Stimulated activated effector memory CD8-positive, alpha-beta T cell treated with anti-CD3 and anti-CD28 coated beads, Interleukin-12 subunit alpha, Interleukin-12 subunit beta, amount 100 ng/mL, for 72 hours (primary cell): ENCODE data around the gene MGAT4A.

Source experiments
- ATAC-seq: fragments of 150-1000 bp; cut with Tn5 transposase; 2 replicates; pipeline ENCODE4 v1.10.0; 2021
- DNase-seq, 2 donors: peaks; one replicate each; pipeline ENCODE4 v3.0.0; 2021 to 2022; ENCODE audit warnings: low spot score in 2 of 2
- H3K27ac Mint-ChIP-seq: one replicate; pipeline ENCODE4 v1.8.0; 2022; ENCODE audit warnings: mild to moderate bottlenecking, mixed read lengths
- H3K36me3 Mint-ChIP-seq: one replicate; pipeline ENCODE4 v1.8.0; 2022; ENCODE audit warnings: mild to moderate bottlenecking, mixed read lengths
- H3K4me1 Mint-ChIP-seq: one replicate; pipeline ENCODE4 v1.8.0; 2022; ENCODE audit warnings: mixed read lengths
- H3K4me3 Mint-ChIP-seq: one replicate; pipeline ENCODE4 v1.8.0; 2022; ENCODE audit warnings: mild to moderate bottlenecking, mixed read lengths
- H3K9me3 Mint-ChIP-seq: one replicate; pipeline ENCODE4 v1.8.0; 2022; ENCODE audit warnings: mixed read lengths

Gene MGAT4A

DNA sequence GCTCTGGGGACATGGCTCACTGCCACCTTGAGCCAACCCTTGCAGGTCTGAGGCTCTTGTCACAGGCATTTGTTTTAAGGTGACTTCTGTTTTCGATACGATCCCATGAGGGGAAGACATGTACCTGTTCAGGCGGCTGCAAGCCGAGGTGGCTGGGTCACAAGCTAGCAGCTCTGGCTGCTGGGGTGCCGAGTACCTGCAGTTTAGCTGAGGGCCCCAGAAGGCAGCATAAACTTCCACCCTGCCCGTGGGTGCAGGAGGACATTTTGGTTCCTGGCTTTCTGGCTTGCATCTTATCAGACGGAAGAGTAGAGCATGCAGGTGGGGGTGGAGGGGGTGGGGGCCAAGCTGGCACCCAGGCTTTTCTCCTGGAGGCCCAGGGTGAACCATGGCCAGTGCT is 151.0 kb downstream of the MGAT4A start:
- peaks cover 87% of the 10 kb centered on the region for H3K36me3 Mint-ChIP-seq
- H3K4me3 Mint-ChIP-seq: no peak overlapping the region
- peak overlapping the region; percentile 68 for H3K27ac Mint-ChIP-seq
- no peaks in the 10 kb centered on the region for H3K9me3 Mint-ChIP-seq
- H3K4me1 Mint-ChIP-seq: no peaks in the 10 kb centered on the region
- no peak for ATAC-seq
- DNase-seq: no peak

- no peaks in the 10 kb centered on the region for H3K9me3 Mint-ChIP-seq
- H3K4me1 Mint-ChIP-seq: no peaks in the 10 kb centered on the region
- DNase-seq (no peak), ATAC-seq (no peak)
- no peak overlapping the region for H3K4me3 Mint-ChIP-seq
- peaks cover 87% of the 10 kb centered on the region for H3K36me3 Mint-ChIP-seq
- peak overlapping the region; percentile 37 for H3K27ac Mint-ChIP-seq
Observed at GRCh38 chr2:98578231-98578630, 152.7 kb downstream of the MGAT4A start.

GRCh38 chr2:98577313-98577712 is 153.6 kb downstream of the MGAT4A start:
- Mint-ChIP-seq H3K9me3 (no peaks in the 10 kb centered on the region), H3K27ac (no peak overlapping the region), H3K4me1 (no peaks in the 10 kb centered on the region), H3K36me3 (peaks cover 87% of the 10 kb centered on the region), H3K4me3 (no peak overlapping the region)
- DNase-seq: no peak
- ATAC-seq: no peak

DNA sequence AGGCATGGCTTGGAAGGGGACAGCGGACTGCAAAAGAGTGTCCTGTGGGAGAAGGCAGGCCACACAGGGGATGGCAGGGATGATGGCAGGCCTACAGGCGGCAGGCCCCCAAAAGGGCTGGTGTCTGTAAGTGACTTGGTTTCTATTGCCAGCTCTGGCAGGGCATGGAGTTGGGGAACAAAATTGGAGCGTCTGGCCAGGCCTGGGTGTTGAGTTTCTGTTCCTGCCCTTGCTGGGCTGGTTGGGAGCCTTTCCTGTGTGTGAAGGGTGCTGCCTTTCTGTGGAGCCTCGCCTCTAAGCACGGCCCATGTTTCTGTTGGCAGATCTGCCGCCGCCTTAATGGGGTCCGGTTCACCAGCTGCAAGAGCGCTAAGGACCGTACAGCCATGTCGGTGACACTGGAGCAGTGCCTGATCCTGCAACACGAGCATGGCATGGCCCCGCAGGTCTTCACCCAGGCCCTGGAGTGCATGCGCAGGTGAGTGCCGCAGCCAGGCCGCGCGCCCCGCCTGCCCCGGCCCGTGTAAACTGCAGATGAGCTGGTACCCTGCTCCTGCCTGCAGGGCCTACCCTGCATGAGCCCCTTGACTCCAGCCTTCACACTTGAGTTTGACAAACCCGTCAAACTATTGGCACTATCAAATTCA is 154.1 kb downstream of the MGAT4A start:
- Mint-ChIP-seq H3K36me3 (peaks cover 87% of the 10 kb centered on the region), H3K9me3 (no peaks in the 10 kb centered on the region), H3K27ac (peak overlapping the region; percentile 81), H3K4me1 (no peaks in the 10 kb centered on the region), H3K4me3 (no peak overlapping the region)
- DNase-seq (no peak), ATAC-seq (no peak)

GRCh38 chr2:98573426-98573825 is 157.5 kb downstream of the MGAT4A start:
- no peaks in the 10 kb centered on the region for H3K9me3 Mint-ChIP-seq
- DNase-seq (no peak), ATAC-seq (no peak)
- no peak overlapping the region for H3K4me3 Mint-ChIP-seq
- peaks cover 84% of the 10 kb centered on the region for H3K36me3 Mint-ChIP-seq
- peak overlapping the region; percentile 81 for H3K27ac Mint-ChIP-seq
- H3K4me1 Mint-ChIP-seq: peaks cover 13% of the 10 kb centered on the region

DNA sequence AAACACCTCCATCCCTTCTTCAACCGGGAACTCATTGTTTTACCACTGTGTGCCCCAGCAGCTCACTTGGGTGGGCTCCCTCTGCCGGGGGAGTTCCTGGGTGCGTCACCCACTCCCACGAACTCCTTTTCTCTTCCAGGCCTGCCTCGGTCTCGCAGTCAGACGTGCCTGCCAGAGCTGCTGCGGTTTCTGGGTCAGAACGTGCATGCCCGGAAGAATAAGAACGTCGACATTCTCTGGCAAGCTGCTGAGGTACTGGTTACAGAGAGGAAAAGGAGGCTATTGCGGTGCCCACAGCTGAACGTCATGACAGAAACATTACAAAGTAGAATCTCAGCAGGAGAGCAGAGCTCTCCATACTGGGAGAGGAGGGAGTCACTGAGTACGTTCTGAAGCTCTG is 158.3 kb downstream of the MGAT4A start:
- Mint-ChIP-seq H3K4me1 (peaks cover 13% of the 10 kb centered on the region), H3K36me3 (peaks cover 84% of the 10 kb centered on the region), H3K27ac (peak overlapping the region; percentile 81), H3K4me3 (no peak overlapping the region), H3K9me3 (no peaks in the 10 kb centered on the region)
- no peak for ATAC-seq
- DNase-seq: no peak

GRCh38 chr2:98572211-98572610 is 158.7 kb downstream of the MGAT4A start:
- H3K9me3 Mint-ChIP-seq: no peaks in the 10 kb centered on the region
- ATAC-seq (no peak), DNase-seq (no peak)
- no peak overlapping the region for H3K4me3 Mint-ChIP-seq
- peak overlapping the region; percentile 81 for H3K27ac Mint-ChIP-seq
- H3K36me3 Mint-ChIP-seq: peaks cover 81% of the 10 kb centered on the region
- H3K4me1 Mint-ChIP-seq: peaks cover 15% of the 10 kb centered on the region

DNA sequence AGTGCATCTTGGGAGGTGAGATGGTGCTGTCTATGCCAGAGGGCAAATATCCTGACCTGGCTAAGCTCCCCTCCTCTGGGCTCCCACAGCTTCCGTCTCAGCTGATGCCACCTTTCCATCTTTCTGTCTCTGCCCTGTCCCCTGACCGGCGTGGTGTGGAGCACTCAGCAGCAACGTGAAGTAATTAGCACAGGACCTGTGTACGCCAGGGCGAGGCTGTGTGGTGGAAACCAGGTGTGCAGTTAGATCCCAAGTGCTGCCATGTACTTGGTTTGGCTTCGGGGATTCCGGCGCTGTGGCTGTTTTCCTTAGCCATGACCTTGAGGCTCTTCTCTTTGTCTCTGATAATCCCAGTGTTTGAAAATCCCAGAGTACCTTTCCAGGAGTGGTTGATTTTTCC is 159.1 kb downstream of the MGAT4A start:
- no peaks in the 10 kb centered on the region for H3K9me3 Mint-ChIP-seq
- H3K27ac Mint-ChIP-seq: peak overlapping the region; percentile 88
- DNase-seq (no peak), ATAC-seq (no peak)
- no peak overlapping the region for H3K4me3 Mint-ChIP-seq
- H3K4me1 Mint-ChIP-seq: peaks cover 20% of the 10 kb centered on the region
- H3K36me3 Mint-ChIP-seq: peaks cover 81% of the 10 kb centered on the region

DNA sequence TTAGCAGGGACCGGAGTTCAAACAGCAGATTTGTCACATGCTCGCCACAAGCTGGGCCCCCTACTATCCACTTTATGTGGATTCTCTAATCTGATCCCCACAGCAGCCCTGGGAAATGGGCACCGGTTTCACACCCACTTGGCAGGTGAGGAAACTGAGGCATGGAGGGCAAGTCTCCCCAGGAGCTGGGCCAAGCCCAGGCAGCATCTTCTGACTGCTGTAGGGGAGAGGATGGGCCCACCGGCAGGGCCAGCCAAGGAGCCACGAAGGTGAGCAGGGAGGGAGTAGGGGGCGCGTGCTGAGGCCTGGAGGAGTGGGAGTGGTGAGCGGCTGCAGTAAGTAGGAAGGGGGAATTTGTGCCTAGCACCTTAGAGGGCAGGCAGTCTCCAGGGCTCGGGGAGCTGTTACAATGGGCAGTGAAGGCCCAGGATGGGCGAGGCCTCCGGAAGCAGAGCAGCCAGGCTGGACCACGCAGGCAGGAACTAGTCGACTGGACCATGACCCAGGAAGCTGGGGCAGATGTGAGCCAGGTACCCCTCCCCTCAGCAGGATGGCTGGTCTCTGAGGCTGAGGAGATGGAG is 159.7 kb downstream of the MGAT4A start:
- ATAC-seq (no peak), DNase-seq (no peak)
- H3K9me3 Mint-ChIP-seq: no peaks in the 10 kb centered on the region
- H3K4me1 Mint-ChIP-seq: peaks cover 25% of the 10 kb centered on the region
- H3K4me3 Mint-ChIP-seq: no peak overlapping the region
- peak overlapping the region; percentile 88 for H3K27ac Mint-ChIP-seq
- H3K36me3 Mint-ChIP-seq: peaks cover 83% of the 10 kb centered on the region

- Mint-ChIP-seq H3K4me1 (peaks cover 27% of the 10 kb centered on the region), H3K36me3 (peaks cover 86% of the 10 kb centered on the region), H3K4me3 (no peak overlapping the region), H3K9me3 (no peaks in the 10 kb centered on the region), H3K27ac (peak overlapping the region; percentile 88)
- DNase-seq: no peak
- no peak for ATAC-seq
Observed at GRCh38 chr2:98570356-98570755, 160.6 kb downstream of the MGAT4A start.

DNA sequence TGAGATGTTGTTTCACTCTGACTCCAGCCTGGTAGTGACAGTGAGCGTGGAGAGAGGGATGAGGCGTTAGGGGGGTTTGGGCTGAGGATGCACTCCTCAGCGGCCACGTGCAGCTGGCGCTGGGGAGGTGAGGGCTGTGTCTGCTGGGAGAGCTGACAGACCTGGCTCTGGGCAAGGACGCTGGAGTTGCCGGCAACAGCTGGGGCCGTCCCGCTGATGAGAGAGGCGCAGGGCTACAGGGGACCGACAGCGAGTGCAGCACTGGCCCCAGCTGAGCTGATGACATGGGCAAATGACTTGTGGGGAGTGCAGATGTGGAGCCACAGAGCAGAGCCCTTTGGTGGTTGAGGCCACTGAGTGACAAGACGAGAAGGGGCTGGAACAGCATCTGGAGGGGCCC is 161.0 kb downstream of the MGAT4A start:
- DNase-seq (no peak), ATAC-seq (no peak)
- no peak overlapping the region for H3K4me3 Mint-ChIP-seq
- H3K27ac Mint-ChIP-seq: peak overlapping the region; percentile 88
- peaks cover 27% of the 10 kb centered on the region for H3K4me1 Mint-ChIP-seq
- H3K9me3 Mint-ChIP-seq: no peaks in the 10 kb centered on the region
- H3K36me3 Mint-ChIP-seq: peaks cover 90% of the 10 kb centered on the region

DNA sequence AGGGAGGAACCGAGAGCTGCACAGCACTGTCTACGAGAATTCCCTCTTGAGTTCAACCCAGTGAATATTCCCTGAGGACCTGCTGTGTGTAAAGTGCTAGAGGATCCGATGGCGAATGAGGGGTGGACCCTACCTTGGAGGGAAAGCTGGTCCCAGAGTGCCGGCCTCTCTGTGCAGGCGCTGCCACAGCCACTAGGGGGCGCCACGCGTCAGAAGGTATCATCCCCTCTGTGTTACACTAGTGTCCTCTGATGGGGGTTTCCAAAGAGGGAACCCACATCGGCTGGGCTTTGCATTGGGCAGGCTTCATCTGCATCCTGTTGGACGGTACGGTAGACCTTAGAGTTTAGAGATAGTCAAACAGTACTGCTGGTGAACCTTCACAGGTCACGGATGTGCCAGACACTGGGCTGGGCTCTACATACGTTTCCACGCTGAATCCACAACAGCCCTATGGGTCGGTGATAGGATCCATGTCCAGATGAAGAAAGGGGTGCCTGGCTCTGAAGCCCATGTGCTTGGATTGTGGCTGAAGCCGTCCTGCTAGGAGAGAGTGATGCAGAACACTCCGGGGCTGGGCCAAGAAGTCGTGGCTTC is 161.6 kb downstream of the MGAT4A start:
- Mint-ChIP-seq H3K9me3 (no peaks in the 10 kb centered on the region), H3K27ac (peak overlapping the region; percentile 88), H3K4me3 (no peak overlapping the region), H3K36me3 (peaks cover 89% of the 10 kb centered on the region), H3K4me1 (peaks cover 27% of the 10 kb centered on the region)
- DNase-seq (peak; percentile 73 to 85), ATAC-seq (peak; percentile 75)
